K562 (cell line): ENCODE measurements around the gene LCP2. TPM values are rescaled to one million over a fixed set of nuclear protein-coding genes. Genes with fewer than 3 reads are reported as not detected.

ENCODE experiments used
- BRCA1 ChIP-seq, 2 experiments: fragments of 450-650 bp in 1 of 2; sonication (generic) in 1 of 2; formaldehyde crosslinking in 1 of 2; IDR thresholded peaks; 2 replicates each; pipeline versions ENCODE4 v1.5.0 to v1.6.1; 2017 to 2020; ENCODE audit warnings: mild to moderate bottlenecking in 1 of 2, missing genetic modification reagents in 1 of 2
- DMBX1 ChIP-seq: fragments of 250-450 bp; sonication (Bioruptor Pico); IDR thresholded peaks from 2 replicates; pipeline ENCODE4 v1.8.0; 2022; ENCODE audit warnings: inconsistent platforms, mild to moderate bottlenecking, moderate library complexity, borderline replicate concordance
- E2F3 ChIP-seq: fragments of 250-450 bp; sonication (Bioruptor Pico); IDR thresholded peaks from 2 replicates; pipeline ENCODE4 v1.4.0; 2020; ENCODE audit warnings: mild to moderate bottlenecking
- FOXA3 ChIP-seq, 2 experiments: fragments of 450-650 bp in 1 of 2; sonication (generic) in 1 of 2; formaldehyde crosslinking; IDR thresholded peaks in 1 of 2; conservative IDR thresholded peaks in 1 of 2; 2 replicates each; pipeline versions ENCODE4 v1.4.0 to v1.8.0; 2020 to 2022; ENCODE audit warnings: mild to moderate bottlenecking in 2 of 2, missing genetic modification reagents in 1 of 2
- GTF2A2 ChIP-seq: IDR thresholded peaks from 2 replicates; pipeline ENCODE4 v1.6.1; 2016; ENCODE audit warnings: mild to moderate bottlenecking, missing genetic modification characterization, missing compliant biosample characterization
- ILK ChIP-seq: fragments of 450-650 bp; IDR thresholded peaks from 2 replicates; pipeline ENCODE4 v1.6.1; 2016; ENCODE audit warnings: missing genetic modification characterization, low read depth, mild to moderate bottlenecking, missing compliant biosample characterization, moderate library complexity, borderline replicate concordance
- NBN ChIP-seq: fragments of 450-650 bp; IDR thresholded peaks from 2 replicates; pipeline ENCODE4 v1.6.1; 2016; ENCODE audit warnings: low read depth, mild to moderate bottlenecking
- NFE2 ChIP-seq: IDR thresholded peaks from 2 replicates; pipeline ENCODE4 v1.6.1; 2014; ENCODE audit warnings: antibody characterized with exemption, low read depth
- NFXL1 ChIP-seq: fragments of 450-650 bp; formaldehyde crosslinking; IDR thresholded peaks from 2 replicates; pipeline ENCODE4 v1.4.0; 2021; ENCODE audit warnings: mild to moderate bottlenecking
- NR2C2 ChIP-seq, 2 experiments: fragments of 200-800 bp in 1 of 2; sonication (Bioruptor generic) in 1 of 2; sonication (generic) in 1 of 2; formaldehyde crosslinking in 1 of 2; IDR thresholded peaks; 2 replicates each; pipeline versions ENCODE4 v1.6.1 to v1.8.0; 2016 to 2022; ENCODE audit warnings: mild to moderate bottlenecking in 1 of 2, missing compliant biosample characterization in 1 of 2, missing genetic modification characterization in 1 of 2, missing genetic modification reagents in 1 of 2
- POLR2AphosphoS5 ChIP-seq: IDR thresholded peaks from 2 replicates; pipeline ENCODE4 v1.6.1; 2011; ENCODE audit warnings: mild to moderate bottlenecking, low read depth, low read length, moderate library complexity; ENCODE audit not compliant: control insufficient read depth, insufficient read depth
- PRMT5 ChIP-seq: sonication (generic); formaldehyde crosslinking; IDR thresholded peaks from 2 replicates; pipeline ENCODE4 v1.5.0; 2020; ENCODE audit warnings: missing genetic modification reagents
- RBM17 ChIP-seq: fragments of 200-400 bp; formaldehyde crosslinking; IDR thresholded peaks from 2 replicates; pipeline ENCODE4 v1.6.1; 2017; ENCODE audit warnings: low read depth, mild to moderate bottlenecking, low read length, borderline replicate concordance
- SMAD4 ChIP-seq: fragments of 250-450 bp; sonication (Bioruptor Pico); conservative IDR thresholded peaks from 2 replicates; pipeline ENCODE4 v1.8.0; 2021; ENCODE audit warnings: inconsistent platforms, mild to moderate bottlenecking, moderate library complexity
- SMC3 ChIP-seq: conservative IDR thresholded peaks from 2 replicates; pipeline ENCODE4 v1.6.1; 2011; ENCODE audit warnings: low read depth, low read length, improper control_type of control experiment; ENCODE audit not compliant: insufficient read depth
- TAL1 ChIP-seq: fragments of 450-650 bp; IDR thresholded peaks from 2 replicates; pipeline ENCODE4 v1.6.1; 2016; ENCODE audit warnings: mild to moderate bottlenecking
- TEAD4 ChIP-seq, 2 experiments: sonication (generic) in 1 of 2; formaldehyde crosslinking in 1 of 2; IDR thresholded peaks; 2 replicates each; pipeline versions ENCODE4 v1.6.1 to v1.8.0; 2012 to 2022; ENCODE audit warnings: borderline replicate concordance in 1 of 2, inconsistent platforms in 1 of 2, low read length in 1 of 2, mild to moderate bottlenecking in 1 of 2, missing genetic modification reagents in 1 of 2
- polyA plus RNA-seq, 8 experiments: library from polyadenylated mRNA; depleted of rRNA in 4 of 8; stranded (reverse) in 5 of 8; unstranded in 3 of 8; fragments of >200 nt; fragmentation: Nextera tagmentation in 2 of 8; fragmentation: Illumina TruSeq in 1 of 8; extraction: Ambion mirVana in 2 of 8; extraction: Trizol in 1 of 8; gene quantifications; 2 replicates each; pipeline versions ENCODE4 v1.2.1 to v1.2.3, GENCODE V29; 2011 to 2014; ENCODE audit warnings: inconsistent platforms in 1 of 8, missing spikeins in 1 of 8
- total RNA-seq, 7 experiments: library from RNA; depleted of rRNA in 6 of 7; stranded (reverse); fragments of >200 nt in 6 of 7; fragmentation: Illumina TruSeq in 2 of 7; extraction: Trizol in 2 of 7; gene quantifications; 2 replicates each; pipeline versions ENCODE4 v1.2.1 to v1.2.3, GENCODE V29; 2011 to 2021; ENCODE audit warnings: low replicate concordance in 1 of 7
- TF ChIP-seq, protein P1 (sequence below): fragments of 450-650 bp; IDR thresholded peaks from 2 replicates; pipeline ENCODE4 v1.6.1; 2016; ENCODE audit warnings: borderline replicate concordance
- TF ChIP-seq, protein P2 (sequence below): fragments of 250-450 bp; sonication (Bioruptor Pico); IDR thresholded peaks from 2 replicates; pipeline ENCODE4 v1.4.0; 2020; ENCODE audit warnings: mild to moderate bottlenecking, moderate library complexity
- TF ChIP-seq, protein P3 (sequence below): IDR thresholded peaks from 3 replicates; pipeline ENCODE4 v1.6.1; 2011; ENCODE audit warnings: borderline replicate concordance, mild to moderate bottlenecking; ENCODE audit not compliant: insufficient read length, insufficient read depth
- TF ChIP-seq, protein P4 (sequence below): sonication (generic); formaldehyde crosslinking; IDR thresholded peaks from 2 replicates; pipeline ENCODE4 v1.8.0; 2022; ENCODE audit warnings: mild to moderate bottlenecking, missing genetic modification reagents

LCP2 gene
- total and polyA plus RNA-seq, 9 of the 15 experiments (the other 6 are each of a cell fraction or from before 2014, with no cell fraction given): 4.0 to 31.3 (median 14.6) TPM

DNA sequence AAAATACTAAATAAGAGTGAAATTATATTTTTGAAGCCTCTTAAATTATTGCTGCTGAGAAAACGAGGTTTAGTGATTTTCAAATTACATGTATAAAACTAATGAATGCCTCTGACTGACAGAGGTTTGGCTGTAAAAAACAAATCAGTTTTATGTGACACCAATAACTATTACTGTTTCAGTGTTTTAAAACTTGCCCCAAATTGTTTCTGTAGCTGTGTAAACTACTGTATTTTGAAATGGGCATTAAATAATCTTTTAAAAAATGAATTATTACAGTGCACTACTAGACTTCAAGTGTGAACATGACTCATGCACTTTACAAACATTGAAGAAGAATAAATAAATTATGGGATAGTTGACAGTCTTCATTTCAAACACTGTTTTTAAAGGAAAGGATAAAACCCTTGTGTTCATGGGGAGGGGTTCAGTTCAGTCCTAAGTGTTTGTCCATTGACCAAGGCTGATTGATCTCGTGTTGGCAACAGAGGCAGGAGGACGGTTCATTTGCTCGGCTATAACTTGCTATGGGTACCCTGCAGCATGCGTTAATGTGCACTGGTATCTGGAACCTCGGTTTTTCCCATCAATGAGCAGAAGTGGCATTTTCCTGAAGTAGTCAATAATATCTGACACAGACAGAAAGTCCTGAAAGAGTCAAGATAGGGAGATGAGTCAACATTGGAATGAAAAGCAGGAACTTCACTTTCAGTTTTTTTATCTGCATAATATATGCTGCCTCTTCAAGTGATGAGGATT is 49.2 kb downstream of the LCP2 start (continued):
- TF ChIP-seq, protein P1, sequence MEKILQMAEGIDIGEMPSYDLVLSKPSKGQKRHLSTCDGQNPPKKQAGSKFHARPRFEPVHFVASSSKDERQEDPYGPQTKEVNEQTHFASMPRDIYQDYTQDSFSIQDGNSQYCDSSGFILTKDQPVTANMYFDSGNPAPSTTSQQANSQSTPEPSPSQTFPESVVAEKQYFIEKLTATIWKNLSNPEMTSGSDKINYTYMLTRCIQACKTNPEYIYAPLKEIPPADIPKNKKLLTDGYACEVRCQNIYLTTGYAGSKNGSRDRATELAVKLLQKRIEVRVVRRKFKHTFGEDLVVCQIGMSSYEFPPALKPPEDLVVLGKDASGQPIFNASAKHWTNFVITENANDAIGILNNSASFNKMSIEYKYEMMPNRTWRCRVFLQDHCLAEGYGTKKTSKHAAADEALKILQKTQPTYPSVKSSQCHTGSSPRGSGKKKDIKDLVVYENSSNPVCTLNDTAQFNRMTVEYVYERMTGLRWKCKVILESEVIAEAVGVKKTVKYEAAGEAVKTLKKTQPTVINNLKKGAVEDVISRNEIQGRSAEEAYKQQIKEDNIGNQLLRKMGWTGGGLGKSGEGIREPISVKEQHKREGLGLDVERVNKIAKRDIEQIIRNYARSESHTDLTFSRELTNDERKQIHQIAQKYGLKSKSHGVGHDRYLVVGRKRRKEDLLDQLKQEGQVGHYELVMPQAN: no peak
- TF ChIP-seq E2F3 (no peak), NR2C2 (CRISPR knock-in tag; IDR thresholded peaks at IDR 0.05) (no peak), NR2C2 (tag; IDR thresholded peaks at IDR 0.05) (no peak), ILK (no peak), TAL1 (peak; percentile 92), SMAD4 (peak; percentile 55), TEAD4 (IDR thresholded peaks at IDR 0.05; ENCODE audit: low read length) (peak; percentile 92), TEAD4 (CRISPR knock-in tag; IDR thresholded peaks at IDR 0.05; ENCODE audit: borderline replicate concordance) (no peak), NBN (no peak), SMC3 (no peak), GTF2A2 (no peak), NFE2 (peak; percentile 30; the same call in 1 of the 2 replicates), RBM17 (no peak), FOXA3 (CRISPR knock-in tag; conservative IDR thresholded peaks at IDR 0.05 in 1 of 2, IDR thresholded peaks at IDR 0.05 in 1 of 2) (peak; percentile 71 to 88; a peak in 3 of 4 replicates), DMBX1 (CRISPR knock-in tag) (no peak), PRMT5 (no peak), NFXL1 (CRISPR knock-in tag) (no peak), BRCA1 (IDR thresholded peaks at IDR 0.05) (no peak), BRCA1 (CRISPR knock-in tag; IDR thresholded peaks at IDR 0.05) (no peak), POLR2AphosphoS5 (peak; percentile 67; the same call in 1 of the 2 replicates)
- TF ChIP-seq, protein P2, sequence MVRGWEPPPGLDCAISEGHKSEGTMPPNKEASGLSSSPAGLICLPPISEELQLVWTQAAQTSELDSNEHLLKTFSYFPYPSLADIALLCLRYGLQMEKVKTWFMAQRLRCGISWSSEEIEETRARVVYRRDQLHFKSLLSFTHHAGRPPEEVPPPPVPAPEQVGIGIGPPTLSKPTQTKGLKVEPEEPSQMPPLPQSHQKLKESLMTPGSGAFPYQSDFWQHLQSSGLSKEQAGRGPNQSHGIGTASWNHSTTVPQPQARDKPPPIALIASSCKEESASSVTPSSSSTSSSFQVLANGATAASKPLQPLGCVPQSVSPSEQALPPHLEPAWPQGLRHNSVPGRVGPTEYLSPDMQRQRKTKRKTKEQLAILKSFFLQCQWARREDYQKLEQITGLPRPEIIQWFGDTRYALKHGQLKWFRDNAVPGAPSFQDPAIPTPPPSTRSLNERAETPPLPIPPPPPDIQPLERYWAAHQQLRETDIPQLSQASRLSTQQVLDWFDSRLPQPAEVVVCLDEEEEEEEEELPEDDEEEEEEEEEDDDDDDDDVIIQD (CRISPR knock-in tag): no peak
- TF ChIP-seq, protein P3, sequence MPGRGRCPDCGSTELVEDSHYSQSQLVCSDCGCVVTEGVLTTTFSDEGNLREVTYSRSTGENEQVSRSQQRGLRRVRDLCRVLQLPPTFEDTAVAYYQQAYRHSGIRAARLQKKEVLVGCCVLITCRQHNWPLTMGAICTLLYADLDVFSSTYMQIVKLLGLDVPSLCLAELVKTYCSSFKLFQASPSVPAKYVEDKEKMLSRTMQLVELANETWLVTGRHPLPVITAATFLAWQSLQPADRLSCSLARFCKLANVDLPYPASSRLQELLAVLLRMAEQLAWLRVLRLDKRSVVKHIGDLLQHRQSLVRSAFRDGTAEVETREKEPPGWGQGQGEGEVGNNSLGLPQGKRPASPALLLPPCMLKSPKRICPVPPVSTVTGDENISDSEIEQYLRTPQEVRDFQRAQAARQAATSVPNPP: no peak
- TF ChIP-seq, protein P4, sequence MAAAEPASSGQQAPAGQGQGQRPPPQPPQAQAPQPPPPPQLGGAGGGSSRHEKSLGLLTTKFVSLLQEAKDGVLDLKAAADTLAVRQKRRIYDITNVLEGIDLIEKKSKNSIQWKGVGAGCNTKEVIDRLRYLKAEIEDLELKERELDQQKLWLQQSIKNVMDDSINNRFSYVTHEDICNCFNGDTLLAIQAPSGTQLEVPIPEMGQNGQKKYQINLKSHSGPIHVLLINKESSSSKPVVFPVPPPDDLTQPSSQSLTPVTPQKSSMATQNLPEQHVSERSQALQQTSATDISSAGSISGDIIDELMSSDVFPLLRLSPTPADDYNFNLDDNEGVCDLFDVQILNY: no peak
